Fibroblast of lung (primary cell): ENCODE data around the gene DCDC2.

ENCODE experiments used
- EZH2 ChIP-seq: IDR thresholded peaks from 2 replicates; pipeline ENCODE4 v1.5.1; 2012; ENCODE audit warnings: low read length, control low read depth, mild to moderate bottlenecking; ENCODE audit errors: missing control alignments
- TF ChIP-seq, protein P1 (sequence below), 2 donors: IDR thresholded peaks in 1 of 2; conservative IDR thresholded peaks in 1 of 2; 1 replicate in 1 of 2; 2 replicates in 1 of 2; pipeline ENCODE4 v1.5.1; 2011 to 2012; ENCODE audit warnings: low read length in 2 of 2, control low read depth in 1 of 2, inconsistent platforms in 1 of 2, low read depth in 1 of 2, mild to moderate bottlenecking in 1 of 2

DNA sequence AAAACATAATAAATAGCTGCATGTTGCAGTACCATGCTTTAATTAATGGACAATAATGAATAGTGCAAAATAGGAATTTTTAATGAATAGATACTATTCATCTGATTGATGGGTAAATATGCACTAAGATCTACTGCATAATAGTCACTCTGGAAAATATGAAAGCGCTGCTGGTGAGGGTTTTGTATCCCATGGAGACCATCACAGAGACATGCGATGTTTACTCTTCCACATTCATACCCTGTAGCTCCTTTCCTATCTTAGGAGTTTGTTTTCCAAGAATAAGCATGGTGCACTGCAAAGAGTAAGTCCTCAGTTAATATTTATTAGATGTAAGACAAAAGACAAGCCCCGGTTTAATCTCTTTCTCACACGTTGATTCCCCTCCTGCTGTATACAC lies 150.4 kb downstream of the DCDC2 start:
- no peak for TF ChIP-seq EZH2
- TF ChIP-seq, protein P1, sequence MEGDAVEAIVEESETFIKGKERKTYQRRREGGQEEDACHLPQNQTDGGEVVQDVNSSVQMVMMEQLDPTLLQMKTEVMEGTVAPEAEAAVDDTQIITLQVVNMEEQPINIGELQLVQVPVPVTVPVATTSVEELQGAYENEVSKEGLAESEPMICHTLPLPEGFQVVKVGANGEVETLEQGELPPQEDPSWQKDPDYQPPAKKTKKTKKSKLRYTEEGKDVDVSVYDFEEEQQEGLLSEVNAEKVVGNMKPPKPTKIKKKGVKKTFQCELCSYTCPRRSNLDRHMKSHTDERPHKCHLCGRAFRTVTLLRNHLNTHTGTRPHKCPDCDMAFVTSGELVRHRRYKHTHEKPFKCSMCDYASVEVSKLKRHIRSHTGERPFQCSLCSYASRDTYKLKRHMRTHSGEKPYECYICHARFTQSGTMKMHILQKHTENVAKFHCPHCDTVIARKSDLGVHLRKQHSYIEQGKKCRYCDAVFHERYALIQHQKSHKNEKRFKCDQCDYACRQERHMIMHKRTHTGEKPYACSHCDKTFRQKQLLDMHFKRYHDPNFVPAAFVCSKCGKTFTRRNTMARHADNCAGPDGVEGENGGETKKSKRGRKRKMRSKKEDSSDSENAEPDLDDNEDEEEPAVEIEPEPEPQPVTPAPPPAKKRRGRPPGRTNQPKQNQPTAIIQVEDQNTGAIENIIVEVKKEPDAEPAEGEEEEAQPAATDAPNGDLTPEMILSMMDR (conservative IDR thresholded peaks at IDR 0.05 in 1 of 2, IDR thresholded peaks at IDR 0.05 in 1 of 2; ENCODE audit: low read depth in 1 of 2, low read length in 2 of 2): no peak
